GM18526 (cell line): ENCODE results near the gene PPP1R2.

Experiments used
- POLR2A ChIP-seq: IDR thresholded peaks from 3 replicates; pipeline ENCODE4 v1.6.1; 2011; ENCODE audit not compliant: insufficient read length; ENCODE audit errors: extremely low read depth

Gene PPP1R2

DNA sequence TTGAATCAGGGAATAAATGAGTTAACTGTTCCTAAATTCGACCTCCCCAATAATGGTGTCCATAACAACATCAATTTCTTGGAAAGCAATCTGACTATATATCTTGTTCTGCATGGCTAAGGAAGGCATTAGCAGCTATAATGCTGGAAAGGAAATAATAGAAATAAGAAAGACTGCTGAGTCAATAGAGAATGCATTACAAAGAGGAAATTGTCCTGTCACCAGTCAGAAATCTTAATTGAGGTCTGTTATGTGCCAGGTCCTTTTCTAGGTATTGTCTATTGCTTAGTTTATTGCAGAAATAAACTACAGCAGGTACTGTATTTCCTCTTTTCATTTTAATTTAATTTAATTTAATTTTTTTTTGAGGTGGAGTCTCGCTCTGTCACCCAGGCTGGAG lies 5.9 kb upstream of the PPP1R2 start:
- no peak for TF ChIP-seq POLR2A

DNA sequence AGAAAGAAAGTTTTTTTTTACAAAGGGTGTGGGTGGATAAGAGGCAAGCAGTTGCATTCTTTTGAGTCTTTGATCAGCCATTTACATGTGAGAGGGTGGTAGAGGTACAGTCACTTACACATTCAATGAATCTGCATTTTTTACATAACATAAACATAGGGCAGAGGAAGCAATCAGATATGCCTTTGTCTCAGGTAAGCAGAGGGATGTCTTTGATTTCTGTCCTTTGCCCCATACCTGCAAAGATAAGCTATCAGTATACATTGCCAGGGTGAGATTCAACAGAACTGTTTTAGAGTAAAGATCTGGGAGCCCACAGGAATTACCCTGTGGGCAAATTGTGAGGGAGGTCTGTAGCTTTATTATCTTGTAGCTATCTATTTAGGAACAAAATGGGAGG lies 5.4 kb upstream of the PPP1R2 start:
- no peak for TF ChIP-seq POLR2A

- TF ChIP-seq POLR2A, result no peak
Observed at GRCh38 chr3:195548006-195548405, 4.9 kb upstream of the PPP1R2 start.

- no peak for TF ChIP-seq POLR2A
Observed at GRCh38 chr3:195546130-195546560, 3.0 kb upstream of the PPP1R2 start.

GRCh38 chr3:195544634-195545033 lies 1.5 kb upstream of the PPP1R2 start:
- TF ChIP-seq POLR2A, result no peak

DNA sequence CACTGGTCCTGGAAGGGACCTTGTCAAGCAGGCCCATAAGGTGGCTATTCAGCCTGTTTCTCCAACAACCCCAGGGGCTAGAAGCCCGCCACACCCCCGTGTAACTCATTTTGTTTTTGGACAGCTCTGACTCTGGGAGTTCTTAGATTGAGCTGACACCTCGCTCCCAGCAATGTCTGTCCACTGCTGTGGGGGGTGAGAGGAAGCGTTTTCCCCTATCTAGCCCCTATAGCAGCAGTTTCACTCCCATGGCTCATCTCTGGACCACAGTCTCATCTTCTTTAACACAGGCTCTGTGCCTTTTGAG lies 1.1 kb upstream of the PPP1R2 start:
- TF ChIP-seq POLR2A, result no peak

- TF ChIP-seq POLR2A, result no peak
Observed at GRCh38 chr3:195543500-195544229, 540 bp upstream of the PPP1R2 start.

- TF ChIP-seq POLR2A, result no peak
Observed at GRCh38 chr3:195542316-195542697, 818 bp downstream of the PPP1R2 start.

DNA sequence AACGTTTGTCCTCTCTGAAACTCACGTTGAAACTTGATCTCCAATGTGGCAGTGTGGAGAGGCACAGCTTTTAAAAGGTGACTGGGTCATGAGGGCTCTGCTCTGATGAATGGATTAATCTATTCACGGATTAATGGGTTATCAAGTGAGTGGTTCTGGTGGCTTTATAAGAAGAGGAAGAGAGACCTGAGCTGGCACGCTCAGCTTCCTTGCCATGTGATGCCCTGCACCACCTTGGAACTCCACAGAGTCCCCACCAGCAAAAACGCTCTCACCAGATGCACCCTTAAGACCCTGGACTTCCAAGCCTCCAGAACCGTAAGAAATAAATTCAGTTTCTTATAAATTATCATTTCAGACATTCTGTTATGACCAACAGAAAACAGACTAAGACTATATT lies 2.6 kb downstream of the PPP1R2 start:
- no peak for TF ChIP-seq POLR2A

- no peak for TF ChIP-seq POLR2A
Observed at GRCh38 chr3:195540027-195540426, 3.1 kb downstream of the PPP1R2 start.

DNA sequence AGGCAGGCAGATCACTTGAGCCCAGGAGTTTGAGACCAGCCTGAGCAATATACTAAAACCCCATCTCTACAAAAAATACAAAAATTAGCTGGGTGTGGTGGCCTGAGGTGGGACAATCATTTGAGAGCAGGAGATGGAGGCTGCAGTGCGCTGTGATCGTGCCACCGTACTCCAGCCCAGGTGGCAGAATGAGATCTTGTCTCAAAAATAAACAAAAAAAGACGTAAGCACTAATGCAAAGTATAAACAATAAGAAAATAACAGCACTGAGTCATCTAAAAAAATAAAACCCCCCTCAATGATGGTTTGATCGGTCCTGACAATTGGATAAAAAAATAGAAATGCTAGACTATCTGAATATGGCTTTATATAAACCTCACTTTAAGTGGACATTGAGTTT lies 3.6 kb downstream of the PPP1R2 start:
- no peak for TF ChIP-seq POLR2A

- TF ChIP-seq POLR2A, result no peak
Observed at GRCh38 chr3:195537995-195538394, 5.1 kb downstream of the PPP1R2 start.

GRCh38 chr3:195535293-195535692 lies 7.8 kb downstream of the PPP1R2 start:
- no peak for TF ChIP-seq POLR2A

GRCh38 chr3:195532834-195533233 lies 10.3 kb downstream of the PPP1R2 start:
- no peak for TF ChIP-seq POLR2A

DNA sequence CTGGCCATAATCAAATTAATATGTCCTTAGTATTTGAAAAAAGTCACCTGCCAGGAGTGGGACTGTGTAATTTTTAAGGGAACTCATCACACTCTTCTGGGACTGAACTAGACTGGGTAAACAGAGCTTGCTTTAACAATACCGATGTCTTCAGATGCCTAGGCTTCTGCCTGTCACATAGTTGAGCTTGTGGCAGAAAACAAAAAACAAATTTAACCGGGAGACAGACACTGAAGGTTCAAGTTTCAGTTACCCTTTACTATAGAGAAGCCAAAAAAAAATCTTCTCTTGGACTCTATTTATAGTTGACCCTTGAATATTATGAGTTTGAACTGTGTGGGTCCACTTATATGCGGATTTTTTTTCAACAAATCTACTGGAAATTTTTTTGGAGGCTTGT lies 10.8 kb downstream of the PPP1R2 start:
- TF ChIP-seq POLR2A, result no peak

- TF ChIP-seq POLR2A, result no peak
Observed at GRCh38 chr3:195531683-195532082, 11.4 kb downstream of the PPP1R2 start.

GRCh38 chr3:195526492-195526891 lies 16.6 kb downstream of the PPP1R2 start:
- no peak for TF ChIP-seq POLR2A
